Neural cell (in vitro differentiated cells): ENCODE measurements around the gene IWS1. TPM values are rescaled to one million over a fixed set of nuclear protein-coding genes. Genes with fewer than 3 reads are reported as not detected.

Source experiments
- H2AFZ ChIP-seq: fragments of 200-600, 300-800 bp; sonication (generic), shearing (Covaris generic); 2 replicates; pipeline ENCODE4 v1.6.0; 2014; ENCODE audit warnings: low read depth, mild to moderate bottlenecking, antibody characterized with exemption, low read length, moderate library complexity
- H3F3A ChIP-seq: fragments of 200-600 bp; shearing (Covaris generic); 2 replicates; pipeline ENCODE4 v1.6.1; 2016; ENCODE audit warnings: mild to moderate bottlenecking, moderate library complexity, mixed read lengths, antibody characterized with exemption, low read length; ENCODE audit not compliant: insufficient read depth, poor library complexity, severe bottlenecking
- H3K27ac ChIP-seq: fragments of 200-600, 300-800 bp; sonication (generic), shearing (Covaris generic); 2 replicates; pipeline ENCODE4 v1.5.1; 2014; ENCODE audit warnings: mild to moderate bottlenecking, low read length, moderate library complexity
- H3K27me3 ChIP-seq: fragments of 300-800, 200-600 bp; sonication (generic), shearing (Covaris generic); 2 replicates; pipeline ENCODE4 v1.6.0; 2014; ENCODE audit warnings: mild to moderate bottlenecking, low read depth, low read length, moderate library complexity; ENCODE audit not compliant: insufficient read depth
- H3K36me3 ChIP-seq: fragments of 300-800, 200-600 bp; sonication (generic), shearing (Covaris generic); 2 replicates; pipeline ENCODE4 v1.5.1; 2014; ENCODE audit warnings: mild to moderate bottlenecking, antibody characterized with exemption, low read length, moderate library complexity; ENCODE audit not compliant: insufficient read depth
- H3K4me2 ChIP-seq: fragments of 300-800, 200-600 bp; sonication (generic), shearing (Covaris generic); 2 replicates; pipeline ENCODE4 v1.6.0; 2014; ENCODE audit warnings: mild to moderate bottlenecking, low read length
- H3K4me3 ChIP-seq: fragments of 300-800, 200-600 bp; sonication (generic), shearing (Covaris generic); 2 replicates; pipeline ENCODE4 v1.5.1; 2014; ENCODE audit warnings: mild to moderate bottlenecking, low read length, moderate library complexity
- H3K79me2 ChIP-seq: fragments of 200-600 bp; shearing (Covaris generic); replicated peaks from 2 replicates; pipeline ENCODE4 v1.6.0; 2014; ENCODE audit warnings: mild to moderate bottlenecking, low read length, moderate library complexity; ENCODE audit not compliant: insufficient read depth
- H3K9ac ChIP-seq: fragments of 300-800, 200-600 bp; sonication (generic), shearing (Covaris generic); 2 replicates; pipeline ENCODE4 v1.6.1; 2016; ENCODE audit warnings: mild to moderate bottlenecking, low read length, mixed read lengths
- H3K9me2 ChIP-seq: fragments of 200-600 bp; shearing (Covaris generic); 2 replicates; pipeline ENCODE4 v1.6.1; 2016; ENCODE audit warnings: mild to moderate bottlenecking, low read length, mixed read lengths; ENCODE audit not compliant: insufficient read depth
- H3K9me3 ChIP-seq: fragments of 200-600, 300-800 bp; sonication (generic), shearing (Covaris generic); 2 replicates; pipeline ENCODE4 v1.6.1; 2016; ENCODE audit warnings: mild to moderate bottlenecking, mixed run types, low read length, moderate library complexity, mixed read lengths
- H4K20me1 ChIP-seq: fragments of 200-600 bp; shearing (Covaris generic); 2 replicates; pipeline ENCODE4 v1.6.1; 2016; ENCODE audit warnings: mild to moderate bottlenecking, mixed run types; ENCODE audit not compliant: insufficient read depth
- EP300 ChIP-seq: fragments of 450-650 bp; conservative IDR thresholded peaks from 2 replicates; pipeline ENCODE4 v1.6.1; 2014; ENCODE audit warnings: antibody characterized with exemption, mild to moderate bottlenecking, moderate library complexity; ENCODE audit not compliant: poor library complexity, severe bottlenecking
- EZH2 ChIP-seq: fragments of 200-600, 300-800 bp; shearing (Covaris generic), sonication (generic); IDR thresholded peaks from 2 replicates; pipeline ENCODE4 v1.6.1; 2014; ENCODE audit warnings: antibody characterized with exemption, low read length, borderline replicate concordance, mild to moderate bottlenecking; ENCODE audit not compliant: insufficient read depth, poor library complexity, severe bottlenecking
- MXI1 ChIP-seq: fragments of 450-650 bp; conservative IDR thresholded peaks from 2 replicates; pipeline ENCODE4 v1.6.1; 2014; ENCODE audit warnings: antibody characterized with exemption, mild to moderate bottlenecking; ENCODE audit not compliant: poor library complexity, severe bottlenecking
- POLR2AphosphoS5 ChIP-seq: IDR thresholded peaks from 2 replicates; pipeline ENCODE4 v1.6.1; 2012
- RAD21 ChIP-seq: fragments of 450-650 bp; conservative IDR thresholded peaks from 2 replicates; pipeline ENCODE4 v1.6.1; 2014; ENCODE audit warnings: antibody characterized with exemption, mild to moderate bottlenecking, moderate library complexity
- SMC3 ChIP-seq: fragments of 450-650 bp; conservative IDR thresholded peaks from 2 replicates; pipeline ENCODE4 v1.6.1; 2014; ENCODE audit warnings: antibody characterized with exemption, mild to moderate bottlenecking, moderate library complexity; ENCODE audit not compliant: poor library complexity
- TAF1 ChIP-seq: IDR thresholded peaks from 2 replicates; pipeline ENCODE4 v1.6.1; 2012; ENCODE audit warnings: low read depth
- polyA plus RNA-seq: library from polyadenylated mRNA; depleted of rRNA; stranded (reverse); fragments of >200 nt; gene quantifications from 2 replicates; pipeline ENCODE4 v1.2.3, GENCODE V29; 2014
- TF ChIP-seq, protein P1 (sequence below): IDR thresholded peaks from 2 replicates; pipeline ENCODE4 v1.6.1; 2012; ENCODE audit warnings: borderline replicate concordance
- TF ChIP-seq, protein P2 (sequence below): fragments of 450-650 bp; IDR thresholded peaks from 2 replicates; pipeline ENCODE4 v1.5.1; 2014; ENCODE audit warnings: antibody characterized with exemption, mild to moderate bottlenecking, moderate library complexity; ENCODE audit not compliant: poor library complexity, severe bottlenecking

IWS1 gene
- polyA plus RNA-seq, 1 donor from 2014 or later: 49.3 TPM

DNA sequence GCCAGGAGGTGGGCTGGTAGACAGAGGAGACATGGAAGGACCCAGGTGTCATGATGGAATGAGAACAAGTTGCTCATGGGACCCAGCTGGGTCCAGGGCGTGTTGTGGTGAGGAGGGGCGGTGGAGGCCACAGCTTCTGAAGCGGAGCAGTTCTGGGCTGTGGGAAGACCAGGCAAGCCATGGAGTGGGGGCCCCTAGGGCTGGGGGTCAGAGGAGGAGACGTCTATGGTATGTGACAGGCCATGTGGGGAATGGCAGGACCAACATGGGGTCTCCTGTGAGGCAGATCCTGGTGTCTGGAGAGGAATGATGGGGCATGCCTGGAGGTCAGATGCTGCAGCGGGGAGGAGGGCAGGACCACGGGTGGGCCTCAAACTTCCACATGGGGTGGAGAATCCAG, 26.0 kb upstream of the IWS1 start:
- H3K27me3 ChIP-seq: no peaks in the 10 kb centered on the region
- TF ChIP-seq, protein P1, sequence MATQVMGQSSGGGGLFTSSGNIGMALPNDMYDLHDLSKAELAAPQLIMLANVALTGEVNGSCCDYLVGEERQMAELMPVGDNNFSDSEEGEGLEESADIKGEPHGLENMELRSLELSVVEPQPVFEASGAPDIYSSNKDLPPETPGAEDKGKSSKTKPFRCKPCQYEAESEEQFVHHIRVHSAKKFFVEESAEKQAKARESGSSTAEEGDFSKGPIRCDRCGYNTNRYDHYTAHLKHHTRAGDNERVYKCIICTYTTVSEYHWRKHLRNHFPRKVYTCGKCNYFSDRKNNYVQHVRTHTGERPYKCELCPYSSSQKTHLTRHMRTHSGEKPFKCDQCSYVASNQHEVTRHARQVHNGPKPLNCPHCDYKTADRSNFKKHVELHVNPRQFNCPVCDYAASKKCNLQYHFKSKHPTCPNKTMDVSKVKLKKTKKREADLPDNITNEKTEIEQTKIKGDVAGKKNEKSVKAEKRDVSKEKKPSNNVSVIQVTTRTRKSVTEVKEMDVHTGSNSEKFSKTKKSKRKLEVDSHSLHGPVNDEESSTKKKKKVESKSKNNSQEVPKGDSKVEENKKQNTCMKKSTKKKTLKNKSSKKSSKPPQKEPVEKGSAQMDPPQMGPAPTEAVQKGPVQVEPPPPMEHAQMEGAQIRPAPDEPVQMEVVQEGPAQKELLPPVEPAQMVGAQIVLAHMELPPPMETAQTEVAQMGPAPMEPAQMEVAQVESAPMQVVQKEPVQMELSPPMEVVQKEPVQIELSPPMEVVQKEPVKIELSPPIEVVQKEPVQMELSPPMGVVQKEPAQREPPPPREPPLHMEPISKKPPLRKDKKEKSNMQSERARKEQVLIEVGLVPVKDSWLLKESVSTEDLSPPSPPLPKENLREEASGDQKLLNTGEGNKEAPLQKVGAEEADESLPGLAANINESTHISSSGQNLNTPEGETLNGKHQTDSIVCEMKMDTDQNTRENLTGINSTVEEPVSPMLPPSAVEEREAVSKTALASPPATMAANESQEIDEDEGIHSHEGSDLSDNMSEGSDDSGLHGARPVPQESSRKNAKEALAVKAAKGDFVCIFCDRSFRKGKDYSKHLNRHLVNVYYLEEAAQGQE: no peak
- TF ChIP-seq EZH2 (no peak), TAF1 (no peak)
- H3K27ac ChIP-seq: no peak overlapping the region
- H3K9me3 ChIP-seq: no peaks in the 10 kb centered on the region
- H3K9me2 ChIP-seq: no peaks in the 10 kb centered on the region
- no peak overlapping the region for H3K4me2 ChIP-seq
- H3K79me2 ChIP-seq: no peaks in the 10 kb centered on the region
- H3K36me3 ChIP-seq: no peaks in the 10 kb centered on the region
- H4K20me1 ChIP-seq: no peaks in the 10 kb centered on the region
- no peak overlapping the region for H3K9ac ChIP-seq
- no peak overlapping the region for H3K4me3 ChIP-seq
- no peak overlapping the region for H2AFZ ChIP-seq
- no peaks in the 10 kb centered on the region for H3F3A ChIP-seq

DNA sequence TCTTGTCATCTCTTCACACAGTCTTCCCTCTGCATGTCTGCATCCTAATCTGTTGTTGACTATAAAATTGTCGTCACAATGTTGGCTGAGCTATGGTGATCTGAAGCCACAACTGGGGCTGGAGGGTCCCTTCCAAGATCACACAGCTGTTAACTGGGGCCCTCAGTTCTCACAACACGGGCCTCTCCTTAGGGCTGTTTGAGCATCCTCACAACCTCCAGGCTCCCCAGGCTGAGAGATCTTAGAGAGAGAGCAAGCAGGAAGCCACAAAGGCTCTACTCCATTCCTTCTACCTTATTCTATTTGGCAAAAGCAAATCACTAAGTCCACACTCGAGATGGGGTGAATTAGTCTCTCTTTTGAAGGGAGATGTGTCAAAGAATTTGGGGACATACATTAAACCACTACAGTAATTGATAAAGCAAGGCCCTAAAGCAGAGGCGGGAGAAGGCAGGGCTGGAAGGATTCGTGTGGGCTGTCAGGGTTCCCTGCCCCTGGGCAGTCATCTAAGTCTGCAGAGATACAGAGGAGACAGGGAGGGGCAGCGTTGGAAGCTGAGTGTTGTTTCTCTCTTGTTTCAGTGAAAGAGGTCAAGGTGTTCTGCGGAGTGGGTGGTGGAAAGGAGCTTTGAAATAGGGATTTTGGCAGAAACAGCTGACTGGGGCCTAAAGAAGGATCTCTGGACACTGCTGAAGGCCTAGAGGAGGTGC, 25.1 kb upstream of the IWS1 start:
- Histone ChIP-seq H3K4me2 (no peak overlapping the region), H3F3A (no peaks in the 10 kb centered on the region), H3K9me2 (no peaks in the 10 kb centered on the region), H3K4me3 (no peak overlapping the region), H4K20me1 (no peaks in the 10 kb centered on the region), H3K9me3 (no peaks in the 10 kb centered on the region), H3K36me3 (no peaks in the 10 kb centered on the region), H3K27me3 (no peaks in the 10 kb centered on the region), H3K27ac (no peak overlapping the region), H2AFZ (no peak overlapping the region), H3K9ac (no peak overlapping the region), H3K79me2 (no peaks in the 10 kb centered on the region)
- TF ChIP-seq EZH2 (no peak), EP300 (no peak), MXI1 (no peak), POLR2AphosphoS5 (no peak), RAD21 (no peak), TAF1 (no peak), SMC3 (no peak)
- TF ChIP-seq, protein P1: no peak
- TF ChIP-seq, protein P2, sequence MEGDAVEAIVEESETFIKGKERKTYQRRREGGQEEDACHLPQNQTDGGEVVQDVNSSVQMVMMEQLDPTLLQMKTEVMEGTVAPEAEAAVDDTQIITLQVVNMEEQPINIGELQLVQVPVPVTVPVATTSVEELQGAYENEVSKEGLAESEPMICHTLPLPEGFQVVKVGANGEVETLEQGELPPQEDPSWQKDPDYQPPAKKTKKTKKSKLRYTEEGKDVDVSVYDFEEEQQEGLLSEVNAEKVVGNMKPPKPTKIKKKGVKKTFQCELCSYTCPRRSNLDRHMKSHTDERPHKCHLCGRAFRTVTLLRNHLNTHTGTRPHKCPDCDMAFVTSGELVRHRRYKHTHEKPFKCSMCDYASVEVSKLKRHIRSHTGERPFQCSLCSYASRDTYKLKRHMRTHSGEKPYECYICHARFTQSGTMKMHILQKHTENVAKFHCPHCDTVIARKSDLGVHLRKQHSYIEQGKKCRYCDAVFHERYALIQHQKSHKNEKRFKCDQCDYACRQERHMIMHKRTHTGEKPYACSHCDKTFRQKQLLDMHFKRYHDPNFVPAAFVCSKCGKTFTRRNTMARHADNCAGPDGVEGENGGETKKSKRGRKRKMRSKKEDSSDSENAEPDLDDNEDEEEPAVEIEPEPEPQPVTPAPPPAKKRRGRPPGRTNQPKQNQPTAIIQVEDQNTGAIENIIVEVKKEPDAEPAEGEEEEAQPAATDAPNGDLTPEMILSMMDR: no peak
